GM18909 (cell line): ENCODE data around the gene KRTAP17-1.
A peak's percentile ranks its signal among the peaks of the same experiment; 100 is the strongest.
"Not testable (repeated sequence)": the region's sequence is repeated elsewhere in the genome, so short reads cannot be mapped to it uniquely, and the experiment has no call there.

Experiments used
- ATAC-seq: cut with Tn5 transposase; IDR thresholded peaks from one replicate; pipeline ENCODE4 v1.9.1; 2021; ENCODE audit warnings: mild to moderate bottlenecking; ENCODE audit not compliant: unreplicated experiment, poor library complexity

Gene KRTAP17-1

DNA sequence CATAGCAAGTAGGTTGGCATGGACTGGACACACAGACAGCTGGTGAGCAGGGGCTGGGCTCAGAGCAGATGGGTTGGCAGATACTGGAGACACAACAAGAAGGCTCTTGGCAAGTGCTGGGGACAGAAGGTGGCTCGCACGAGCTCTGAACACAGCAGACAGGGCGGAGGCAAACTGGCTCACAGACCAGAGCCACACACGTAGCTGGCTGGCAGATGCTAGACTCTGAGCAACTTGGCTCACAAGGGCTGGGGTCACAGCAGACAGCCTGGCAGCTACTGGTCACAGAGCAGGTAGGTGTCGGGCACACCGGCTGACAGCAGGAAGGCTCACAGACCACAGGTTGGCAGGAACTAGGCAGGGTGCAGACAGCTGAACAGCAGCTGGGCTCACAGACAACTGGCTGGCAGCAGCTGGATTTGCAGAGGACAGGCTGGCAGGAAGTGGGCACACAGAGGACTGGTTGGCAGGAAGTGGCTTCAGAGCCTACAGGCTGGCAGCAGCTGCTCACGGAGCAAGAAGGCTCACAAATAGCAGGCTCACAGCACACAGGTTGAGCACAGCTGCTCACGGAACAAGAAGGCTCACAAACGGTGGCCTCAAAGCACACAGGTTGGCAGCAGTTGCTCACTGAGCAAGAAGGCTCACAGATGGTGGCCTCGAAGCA, 7.1 kb downstream of the KRTAP17-1 start:
- peak; percentile 81 for ATAC-seq

- no peak for ATAC-seq
Measured at GRCh38 chr17:41307647-41308046, 7.9 kb downstream of the KRTAP17-1 start.

GRCh38 chr17:41304091-41304490, 11.4 kb downstream of the KRTAP17-1 start:
- no peak for ATAC-seq

- ATAC-seq = no peak
Measured at GRCh38 chr17:41302981-41303380, 12.5 kb downstream of the KRTAP17-1 start.

- no peak for ATAC-seq
Measured at GRCh38 chr17:41301916-41302901, 13.3 kb downstream of the KRTAP17-1 start, which contains the start of gene KRTAP29-1. TSS of gene KRTAP29-1 (minus strand) at chr17:41302851. CDS start at chr17:41302851, 0 bp downstream.

- no peak for ATAC-seq
Measured at GRCh38 chr17:41301204-41301790, 14.2 kb downstream of the KRTAP17-1 start.

DNA sequence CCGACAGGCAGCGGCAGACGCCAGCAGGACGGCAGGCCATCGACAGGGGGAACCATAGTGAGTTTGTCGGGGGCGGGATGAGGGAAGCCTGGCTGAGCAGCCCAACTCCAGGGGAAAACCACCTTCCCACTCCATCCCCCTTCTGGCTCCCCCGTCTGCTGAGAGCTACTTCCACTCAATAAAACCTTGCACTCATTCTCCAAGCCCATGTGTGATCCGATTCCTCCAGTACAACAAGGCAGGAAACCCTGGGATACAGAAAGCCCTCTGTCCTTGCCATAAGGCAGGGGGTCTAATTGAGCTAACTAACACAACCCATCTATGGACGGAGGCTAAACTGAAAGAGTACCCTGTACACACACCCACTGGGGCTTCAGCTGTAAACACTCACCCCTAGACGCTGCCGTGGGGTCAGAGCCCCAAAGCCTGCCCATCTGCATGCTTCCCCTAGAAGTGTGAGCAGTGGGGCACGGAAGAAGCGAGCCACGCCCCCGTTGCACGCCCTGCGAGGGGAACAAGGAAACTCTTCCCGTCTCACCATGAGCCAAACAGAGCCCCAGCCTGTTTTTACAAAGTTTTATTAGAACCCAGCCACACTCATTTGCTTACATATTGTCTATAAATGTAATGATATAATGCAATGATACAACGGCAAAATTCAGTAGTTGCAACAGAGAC, 16.9 kb downstream of the KRTAP17-1 start:
- no peak for ATAC-seq

GRCh38 chr17:41296846-41297245, 18.7 kb downstream of the KRTAP17-1 start:
- ATAC-seq = no peak

GRCh38 chr17:41294016-41294415, 21.5 kb downstream of the KRTAP17-1 start:
- no peak for ATAC-seq

DNA sequence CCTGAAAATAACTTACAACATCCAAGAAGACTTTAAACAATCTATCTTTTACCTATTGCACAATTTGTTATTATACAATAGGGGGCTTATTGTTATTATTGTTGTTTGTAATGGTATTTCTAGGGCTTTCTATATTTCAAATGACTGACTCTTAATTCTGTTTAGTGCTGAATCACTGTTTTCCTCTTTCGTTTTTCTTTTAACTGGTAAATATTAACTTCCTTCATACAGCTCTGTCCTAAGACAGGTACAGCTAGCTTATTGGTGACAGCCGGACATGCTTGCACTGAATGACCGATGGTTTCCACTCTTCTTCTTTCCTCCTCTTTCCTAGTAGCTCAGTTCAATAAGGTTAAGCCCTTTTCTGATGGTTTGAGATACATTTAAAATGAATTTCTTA, 28.5 kb downstream of the KRTAP17-1 start:
- ATAC-seq = no peak

DNA sequence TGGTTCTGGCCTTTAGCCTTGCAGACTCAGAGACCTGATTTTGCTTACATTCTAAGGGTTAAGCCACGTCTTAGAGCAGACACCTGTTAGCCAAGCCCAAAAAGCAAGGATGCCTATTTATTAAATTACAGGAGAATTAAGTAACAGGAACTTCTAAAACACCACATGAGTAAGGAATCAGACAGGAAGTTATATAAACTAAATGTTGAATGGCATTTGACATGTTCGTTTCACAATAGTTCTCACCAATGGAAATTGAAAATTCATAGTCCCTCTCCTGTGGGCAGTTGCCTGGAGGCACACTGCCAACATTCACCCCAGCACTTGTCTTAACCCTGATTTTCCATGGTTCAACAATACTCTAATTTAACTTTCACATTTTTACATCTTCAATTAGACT, 31.0 kb downstream of the KRTAP17-1 start:
- ATAC-seq = no peak

- ATAC-seq = no peak
Measured at GRCh38 chr17:41284043-41284442, 31.5 kb downstream of the KRTAP17-1 start.

DNA sequence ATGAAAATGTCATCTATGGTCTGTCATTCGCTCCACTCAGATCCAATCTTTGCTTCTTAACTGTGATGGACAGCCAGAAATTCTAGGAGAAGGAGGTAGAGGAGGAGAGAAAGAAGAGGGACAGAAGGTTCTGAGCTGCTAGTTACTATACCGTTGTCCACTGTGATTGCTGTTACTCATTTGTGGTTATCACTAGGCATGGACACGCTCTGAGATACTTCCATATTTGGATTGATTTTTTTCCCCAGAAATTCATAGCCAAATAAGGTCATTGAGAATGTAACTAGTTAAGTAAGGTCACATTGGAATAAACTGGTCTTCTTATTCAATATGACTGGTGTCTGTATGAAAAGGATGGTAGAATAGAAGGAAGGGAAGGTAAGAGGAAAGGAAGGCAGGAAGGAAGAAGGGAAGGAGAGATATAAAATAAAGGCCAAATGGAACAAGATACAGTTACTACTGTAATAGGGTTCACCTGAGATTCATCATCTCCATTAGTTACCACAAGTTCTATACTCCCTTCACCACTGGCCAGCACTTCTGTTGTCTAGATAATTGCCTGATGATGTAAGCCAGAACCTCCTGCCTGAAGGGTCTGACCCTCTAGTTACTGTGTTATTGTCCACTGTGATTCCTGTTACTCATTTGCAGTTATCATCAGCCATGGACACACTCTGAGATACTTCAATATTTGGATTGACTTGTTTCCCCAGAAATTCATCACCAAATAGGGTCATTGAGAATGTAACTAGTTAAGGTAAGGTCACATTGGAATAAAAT, 37.1 kb downstream of the KRTAP17-1 start:
- ATAC-seq = no peak

- ATAC-seq = not testable (repeated sequence)
Measured at GRCh38 chr17:41275648-41276190, 39.8 kb downstream of the KRTAP17-1 start, which contains the start of gene KRTAP9-7. TSS of gene KRTAP9-7 (plus strand) at chr17:41275698. CDS start at chr17:41275698, 0 bp downstream.

DNA sequence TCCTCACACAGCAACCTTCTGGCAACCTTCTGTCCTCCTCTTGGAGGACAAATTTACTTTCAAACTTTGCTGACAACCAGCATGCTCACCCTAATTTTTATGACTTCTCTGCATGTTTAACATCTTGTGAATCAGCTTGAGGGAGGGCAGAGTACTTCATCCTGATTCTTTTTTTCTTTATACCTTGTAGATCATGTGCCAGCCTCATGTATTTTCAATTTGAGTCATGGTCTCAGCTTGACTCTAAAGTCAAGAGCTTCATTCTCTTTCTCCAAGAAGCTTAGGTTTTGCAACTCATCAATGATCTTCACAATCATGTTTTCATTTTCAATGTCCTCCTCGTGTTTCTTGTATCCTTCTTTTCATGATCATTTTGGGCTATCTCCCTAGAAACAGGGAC, 43.7 kb downstream of the KRTAP17-1 start:
- ATAC-seq = no peak

DNA sequence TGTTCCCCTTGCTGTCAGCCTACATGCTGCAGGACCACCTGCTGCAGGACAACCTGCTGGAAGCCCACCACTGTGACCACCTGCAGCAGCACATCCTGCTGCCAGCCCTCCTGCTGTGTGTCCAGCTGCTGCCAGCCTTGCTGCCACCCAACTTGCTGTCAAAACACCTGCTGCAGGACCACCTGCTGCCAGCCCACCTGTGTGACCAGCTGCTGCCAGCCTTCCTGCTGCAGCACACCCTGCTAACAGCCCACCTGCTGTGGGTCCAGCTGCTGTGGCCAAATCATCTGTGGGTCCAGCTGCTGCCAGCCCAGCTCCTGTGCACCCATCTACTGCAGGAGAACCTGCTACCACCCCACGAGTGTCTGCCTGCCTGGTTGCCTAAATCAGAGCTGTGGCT, 44.2 kb downstream of the KRTAP17-1 start:
- ATAC-seq = not testable (repeated sequence)

- no peak for ATAC-seq
Measured at GRCh38 chr17:41267711-41268110, 47.8 kb downstream of the KRTAP17-1 start.

DNA sequence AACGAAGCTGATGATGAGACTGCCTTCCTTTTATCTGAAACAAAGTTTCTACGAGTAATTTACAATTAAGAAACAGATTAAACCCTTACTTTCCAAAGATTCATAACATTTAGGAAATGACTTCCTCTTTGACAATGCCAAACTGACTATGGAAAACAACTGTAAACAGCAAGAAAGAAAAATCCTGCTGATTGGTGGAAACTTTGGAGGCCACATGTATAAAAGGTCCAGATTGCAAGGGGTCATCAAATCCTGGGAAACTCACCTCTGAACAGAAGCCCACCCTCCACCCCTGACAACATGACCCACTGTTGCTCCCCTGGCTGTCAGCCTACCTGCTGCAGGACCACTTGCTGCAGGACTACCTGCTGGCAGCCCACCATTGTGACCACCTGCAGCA, 50.4 kb downstream of the KRTAP17-1 start, which contains the start of gene KRTAP9-6:
Gene KRTAP9-6 (plus strand): TSS at position 301 of the 400 bp plus-strand sequence. CDS start 0 bp downstream, at position 301.
- no peak for ATAC-seq
